Measurements from ENCODE around the gene UBE2Z.

DNA sequence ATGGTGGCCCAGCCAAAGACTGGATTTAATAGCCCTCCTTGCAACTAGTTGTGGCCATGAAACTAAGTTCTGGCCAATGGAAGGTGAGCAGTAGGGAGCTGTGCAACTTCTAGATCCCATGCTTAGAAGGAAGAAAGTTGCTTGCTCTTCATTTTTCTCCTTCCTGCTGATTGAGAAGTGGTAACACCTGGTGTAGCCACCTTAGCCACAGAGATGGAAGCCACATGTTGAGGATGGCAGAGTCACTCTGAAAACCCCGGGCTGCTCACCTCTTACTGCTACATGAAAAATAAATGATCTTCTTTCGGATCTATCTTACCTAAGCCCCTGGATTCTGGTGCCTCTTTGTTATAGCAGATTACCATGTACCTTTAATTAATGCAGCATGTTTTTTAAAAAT is 25.9 kb upstream of the UBE2Z start:
- TF ChIP-seq POLR2A (IDR thresholded peaks at IDR 0.05): no peak
- TF ChIP-seq POLR2AphosphoS5 (IDR thresholded peaks at IDR 0.05): no peak
- TF ChIP-seq, protein P1, sequence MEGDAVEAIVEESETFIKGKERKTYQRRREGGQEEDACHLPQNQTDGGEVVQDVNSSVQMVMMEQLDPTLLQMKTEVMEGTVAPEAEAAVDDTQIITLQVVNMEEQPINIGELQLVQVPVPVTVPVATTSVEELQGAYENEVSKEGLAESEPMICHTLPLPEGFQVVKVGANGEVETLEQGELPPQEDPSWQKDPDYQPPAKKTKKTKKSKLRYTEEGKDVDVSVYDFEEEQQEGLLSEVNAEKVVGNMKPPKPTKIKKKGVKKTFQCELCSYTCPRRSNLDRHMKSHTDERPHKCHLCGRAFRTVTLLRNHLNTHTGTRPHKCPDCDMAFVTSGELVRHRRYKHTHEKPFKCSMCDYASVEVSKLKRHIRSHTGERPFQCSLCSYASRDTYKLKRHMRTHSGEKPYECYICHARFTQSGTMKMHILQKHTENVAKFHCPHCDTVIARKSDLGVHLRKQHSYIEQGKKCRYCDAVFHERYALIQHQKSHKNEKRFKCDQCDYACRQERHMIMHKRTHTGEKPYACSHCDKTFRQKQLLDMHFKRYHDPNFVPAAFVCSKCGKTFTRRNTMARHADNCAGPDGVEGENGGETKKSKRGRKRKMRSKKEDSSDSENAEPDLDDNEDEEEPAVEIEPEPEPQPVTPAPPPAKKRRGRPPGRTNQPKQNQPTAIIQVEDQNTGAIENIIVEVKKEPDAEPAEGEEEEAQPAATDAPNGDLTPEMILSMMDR (IDR thresholded peaks at IDR 0.05): no peak
